ENCODE data around the gene ZNF573.

The ZNF573 gene

GRCh38 chr19:37692956-37693620, 86.3 kb downstream of the ZNF573 start:
- no peak for DNase-seq

- DNase-seq: peak; percentile 91 to 96
These were observed 87.4 kb downstream of the ZNF573 start for GRCh38 chr19:37691881-37692504.

Data from NCI-H524 (cell line).